Stomach (tissue), 9 donors: Measurements from ENCODE around the gene PCDHGA6. TPM values are rescaled to one million over a fixed set of nuclear protein-coding genes. Genes with fewer than 3 reads are reported as not detected.
"Not testable (repeated sequence)": the region's sequence is repeated elsewhere in the genome, so short reads cannot be mapped to it uniquely, and the experiment has no call there.

Source experiments
- DNase-seq, 2 donors: peaks; one replicate each; pipeline versions ENCODE4 v3.0.0 to v3.0.0-alpha.2; 2013 to 2019
- H3K27ac ChIP-seq, 5 donors: fragments of 200-600 bp in 4 of 5; sonication (generic) in 4 of 5; one replicate each; pipeline ENCODE4 v1.5.1; 2013 to 2019; ENCODE audit warnings: mild to moderate bottlenecking in 1 of 5, moderate library complexity in 1 of 5
- H3K27me3 ChIP-seq, 3 donors: fragments of 200-600 bp; sonication (generic); one replicate each; pipeline ENCODE4 v1.5.1; 2017 to 2019; ENCODE audit warnings: mixed run types in 1 of 3
- H3K36me3 ChIP-seq, 4 donors: fragments of 200-600 bp; sonication (generic); 1 replicate in 3 of 4; 2 replicates in 1 of 4; pipeline ENCODE4 v1.5.1; 2016 to 2019
- H3K4me1 ChIP-seq, 4 donors: fragments of 200-600 bp; sonication (generic); one replicate each; pipeline ENCODE4 v1.5.1; 2016 to 2019
- H3K4me3 ChIP-seq, 4 donors: fragments of 200-600 bp; sonication (generic) in 3 of 4; one replicate each; pipeline ENCODE4 v1.5.1; 2016 to 2019; ENCODE audit warnings: mild to moderate bottlenecking in 1 of 4
- H3K9me3 ChIP-seq, 4 donors: fragments of 200-600 bp; sonication (generic); one replicate each; pipeline ENCODE4 v1.5.1; 2016 to 2019
- CTCF ChIP-seq, 7 experiments: fragments of 450-650 bp in 4 of 7; fragments of 200-600 bp in 3 of 7; sonication (generic) in 3 of 7; IDR thresholded peaks; one replicate each; pipeline ENCODE4 v1.5.1; 2016 to 2019; ENCODE audit warnings: antibody characterized with exemption in 7 of 7, control low read depth in 2 of 7, mild to moderate bottlenecking in 1 of 7
- EP300 ChIP-seq: sonication (generic); formaldehyde crosslinking; IDR thresholded peaks from one replicate; pipeline ENCODE4 v1.6.1; 2017; ENCODE audit warnings: antibody characterized with exemption
- POLR2A ChIP-seq, 4 donors: fragments of 450-650 bp; IDR thresholded peaks; one replicate each; pipeline ENCODE4 v1.6.1; 2016; ENCODE audit warnings: antibody characterized with exemption in 4 of 4, control low read depth in 2 of 4, mild to moderate bottlenecking in 1 of 4, moderate library complexity in 1 of 4
- POLR2AphosphoS5 ChIP-seq, 3 donors: sonication (generic); formaldehyde crosslinking; IDR thresholded peaks; one replicate each; pipeline ENCODE4 v1.6.1; 2016; ENCODE audit warnings: antibody characterized with exemption in 3 of 3
- WGBS, 5 donors: extraction: QIAGEN DNeasy Blood & Tissue Kit in 3 of 5; methylation state at CpG; one replicate each; pipeline versions ENCODE4 v1.1.5 to v1.1.7; 2013 to 2018; 5-methylcytosine and 5-hydroxymethylcytosine counted together
- intact Hi-C: fragments of 100-400 bp; cut with DNase I; formaldehyde crosslinking; loops from one replicate; pipeline ENCODE4 v1.15.1; 2023; ENCODE audit warnings: low total_unique reads
- polyA plus RNA-seq, 3 donors: library from polyadenylated mRNA; stranded (reverse); fragments of 200-250 nt; gene quantifications; one replicate each; pipeline ENCODE4 v1.2.3, GENCODE V29; 2013
- total RNA-seq, 5 donors: library from RNA; depleted of rRNA; stranded (reverse); fragments of >200 nt; gene quantifications; one replicate each; pipeline versions ENCODE4 v1.1.0 to v1.2.3, GENCODE V29; 2014 to 2016
- donor health status: healthy with polysubstance abuse.
- donor health status: Bipolar disorder and iron deficiency.
- donor health status: healthy.

The PCDHGA6 gene
- total and polyA plus RNA-seq, 8 donors = 0.06 to 4.4 (median 0.58) TPM; not detected in 1

DNA sequence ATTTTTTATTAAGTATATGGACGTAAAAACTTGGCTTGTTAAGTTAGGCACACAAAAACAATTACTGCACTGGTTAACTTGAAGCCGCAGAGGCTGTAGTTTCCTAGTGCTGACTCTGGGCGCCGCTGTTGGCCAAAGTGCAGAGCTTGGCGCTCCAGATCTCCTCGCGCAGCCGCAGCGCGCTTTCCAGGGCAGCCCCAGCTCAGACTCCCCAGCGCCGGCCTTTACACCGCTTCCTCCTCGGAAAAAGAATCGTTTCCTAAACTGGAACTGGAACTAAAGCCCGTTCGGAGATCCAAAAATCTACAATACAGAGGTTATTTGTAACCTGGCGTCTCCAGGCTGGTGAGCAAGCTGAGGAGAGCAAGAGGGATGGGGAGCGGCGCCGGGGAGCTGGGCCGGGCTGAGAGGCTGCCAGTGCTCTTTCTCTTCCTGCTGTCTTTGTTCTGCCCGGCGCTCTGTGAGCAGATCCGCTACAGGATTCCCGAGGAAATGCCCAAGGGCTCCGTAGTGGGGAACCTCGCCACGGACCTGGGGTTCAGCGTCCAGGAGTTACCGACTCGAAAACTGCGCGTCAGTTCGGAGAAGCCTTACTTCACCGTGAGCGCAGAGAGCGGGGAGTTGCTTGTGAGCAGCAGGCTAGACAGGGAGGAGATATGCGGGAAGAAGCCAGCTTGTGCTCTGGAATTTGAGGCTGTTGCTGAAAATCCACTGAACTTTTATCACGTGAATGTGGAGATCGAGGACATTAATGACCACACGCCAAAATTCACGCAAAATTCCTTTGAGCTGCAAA, 24.3 kb downstream of the PCDHGA6 start, which contains the start of gene PCDHGB5:
PCDHGB5 (plus strand) TSS at position 192 of the 796 bp plus-strand sequence; CDS start at position 373, 181 bp downstream.
- peaks cover 44 to 94% (median 87%) of the 10 kb centered on the region in 4 donors for H3K9me3 ChIP-seq
- 7 to 11% (median 9%) methylated on average over 21 to 25 of the region's 43 CpGs for WGBS, 5 donors
- H3K27ac ChIP-seq, intact Hi-C loops, H3K4me1 ChIP-seq: not testable (repeated sequence)
- peaks cover 0 to 79% (median 14%) of the 10 kb centered on the region in 3 donors for H3K27me3 ChIP-seq
- peak; percentile 43 to 62 for DNase-seq
- peaks cover 0 to 14% (median 0%) of the 10 kb centered on the region in 4 donors for H3K36me3 ChIP-seq
- peak in 4 of 7 experiments; percentile 25 to 41 (median 38) for TF ChIP-seq CTCF (IDR thresholded peaks at IDR 0.05)
- H3K4me3 ChIP-seq = peak within 1 kb of the TSS; percentile 22 to 40 (median 24)

- 19 to 30% (median 24%) methylated on average over 15 of the region's 15 CpGs for WGBS, 5 donors
- Histone ChIP-seq H3K36me3 (peaks cover 0 to 11% (median 0%) of the 10 kb centered on the region in 4 donors), H3K9me3 (peaks cover 44 to 94% (median 87%) of the 10 kb centered on the region in 4 donors), H3K27me3 (peaks cover 0 to 79% (median 19%) of the 10 kb centered on the region in 3 donors), H3K4me1 (peaks cover 0 to 6% (median 0%) of the 10 kb centered on the region in 4 donors), H3K4me3 (no peak overlapping the region), H3K27ac (no peak overlapping the region)
- TF ChIP-seq CTCF (IDR thresholded peaks at IDR 0.05) = no peak
- DNase-seq = no peak
- intact Hi-C loops = no loop called here
These were observed 24.9 kb downstream of the PCDHGA6 start for GRCh38 chr5:141398608-141399007.

DNA sequence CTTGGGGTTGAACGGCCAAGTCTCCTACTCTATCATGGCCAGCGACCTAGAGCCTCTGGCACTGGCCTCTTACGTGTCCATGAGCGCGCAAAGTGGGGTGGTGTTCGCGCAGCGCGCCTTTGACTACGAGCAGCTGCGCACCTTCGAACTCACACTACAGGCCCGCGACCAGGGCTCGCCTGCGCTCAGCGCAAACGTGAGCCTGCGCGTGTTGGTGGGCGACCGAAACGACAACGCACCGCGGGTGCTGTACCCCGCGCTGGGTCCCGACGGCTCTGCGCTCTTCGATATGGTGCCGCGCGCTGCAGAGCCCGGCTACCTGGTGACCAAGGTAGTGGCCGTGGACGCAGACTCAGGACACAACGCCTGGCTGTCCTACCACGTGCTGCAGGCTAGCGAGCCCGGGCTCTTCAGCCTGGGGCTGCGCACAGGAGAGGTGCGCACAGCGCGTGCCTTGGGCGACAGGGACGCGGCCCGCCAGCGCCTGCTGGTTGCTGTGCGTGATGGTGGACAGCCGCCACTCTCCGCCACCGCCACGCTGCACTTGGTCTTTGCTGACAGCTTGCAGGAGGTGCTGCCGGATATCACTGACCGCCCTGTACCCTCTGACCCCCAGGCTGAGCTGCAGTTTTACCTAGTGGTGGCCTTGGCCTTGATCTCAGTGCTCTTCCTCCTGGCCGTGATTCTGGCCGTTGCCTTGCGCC, 26.0 kb downstream of the PCDHGA6 start:
- Histone ChIP-seq H3K36me3 (peaks cover 0 to 13% (median 0%) of the 10 kb centered on the region in 4 donors), H3K27ac (no peak overlapping the region), H3K4me3 (no peak overlapping the region), H3K4me1 (peaks cover 0 to 6% (median 0%) of the 10 kb centered on the region in 4 donors), H3K9me3 (peaks cover 42 to 94% (median 87%) of the 10 kb centered on the region in 4 donors), H3K27me3 (peaks cover 0 to 78% (median 25%) of the 10 kb centered on the region in 3 donors)
- intact Hi-C loops = no loop called here
- WGBS, 5 donors = 18 to 32% (median 28%) methylated on average over 15 to 61 of the region's 61 CpGs
- no peak for TF ChIP-seq POLR2AphosphoS5 (IDR thresholded peaks at IDR 0.05)
- no peak for TF ChIP-seq POLR2A (IDR thresholded peaks at IDR 0.05)
- no peak for TF ChIP-seq EP300
- TF ChIP-seq CTCF (IDR thresholded peaks at IDR 0.05) = no peak
- no peak for DNase-seq

DNA sequence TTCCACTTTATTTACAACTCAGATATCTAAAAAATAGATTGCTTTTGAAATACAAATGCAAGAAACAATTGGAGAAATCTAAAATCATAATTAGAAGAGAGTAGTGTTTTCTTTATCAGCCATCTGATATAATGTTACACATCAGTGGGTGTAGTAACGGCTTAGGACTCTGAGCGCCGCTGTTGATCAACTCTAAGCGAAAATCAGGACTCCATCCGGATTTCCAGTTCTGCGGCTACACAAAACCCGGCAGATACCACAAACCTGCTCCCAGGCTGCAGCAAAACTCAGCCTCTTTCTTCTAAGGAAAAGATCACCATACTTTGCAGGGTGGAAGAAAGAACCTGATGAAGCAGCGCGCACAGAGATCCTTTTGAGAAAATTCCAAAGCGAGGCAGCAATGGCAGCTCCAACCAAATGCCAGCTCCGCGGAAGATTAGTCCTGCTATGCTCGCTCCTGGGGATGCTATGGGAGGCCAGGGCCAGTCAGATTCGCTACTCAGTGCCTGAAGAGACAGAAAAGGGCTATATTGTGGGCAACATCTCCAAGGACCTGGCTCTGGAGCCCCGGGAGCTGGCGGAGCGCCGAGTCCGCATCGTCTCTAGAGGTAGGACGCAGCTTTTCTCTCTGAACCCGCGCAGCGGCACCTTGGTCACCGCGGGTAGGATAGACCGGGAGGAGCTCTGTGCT, 29.0 kb downstream of the PCDHGA6 start, which contains the start of gene PCDHGA9:
PCDHGA9 (plus strand) TSS at position 226 of the 691 bp plus-strand sequence; CDS start at position 401, 175 bp downstream.
- Histone ChIP-seq H3K36me3 (peaks cover 0 to 18% (median 0%) of the 10 kb centered on the region in 4 donors), H3K4me3 (peak within 1 kb of the TSS in 3 of 4 donors; percentile 8 to 37 (median 27)), H3K4me1 (peaks cover 0 to 6% (median 0%) of the 10 kb centered on the region in 4 donors), H3K27me3 (peaks cover 0 to 76% (median 32%) of the 10 kb centered on the region in 3 donors), H3K27ac (no peak within 1 kb of the TSS), H3K9me3 (peaks cover 51 to 96% (median 90%) of the 10 kb centered on the region in 4 donors)
- TF ChIP-seq EP300 (no peak), POLR2A (IDR thresholded peaks at IDR 0.05) (no peak), CTCF (IDR thresholded peaks at IDR 0.05) (peak in 1 of 7 experiments; percentile 10)
- intact Hi-C loops = no loop called here
- 13 to 20% (median 17%) methylated on average over 26 to 27 of the region's 27 CpGs for WGBS, 5 donors
- peak in 1 of 2 donors; percentile 44 for DNase-seq
